ENCODE measurements around the gene NCAM2.

NCAM2 gene

GRCh38 chr21:21067375-21067774 lies 69.2 kb downstream of the NCAM2 start:
- Histone ChIP-seq H3K36me3 (ENCODE audit: control insufficient read depth in 1 of 2, insufficient read depth in 2 of 2, low read length in 2 of 2) (no peaks in the 10 kb centered on the region), H3K9me3 (ENCODE audit: control insufficient read depth in 1 of 2, low read length in 2 of 2) (no peaks in the 10 kb centered on the region), H3K27me3 (ENCODE audit: low read depth, low read length) (no peaks in the 10 kb centered on the region), H3K4me3 (ENCODE audit: low read depth in 1 of 2, low read length in 2 of 2) (no peak overlapping the region), H3K4me1 (ENCODE audit: control insufficient read depth in 1 of 2, insufficient read depth in 2 of 2, low read length in 2 of 2) (no peaks in the 10 kb centered on the region), H3K27ac (ENCODE audit: low read length) (no peak overlapping the region)

- no peak overlapping the region for H3K4me3 ChIP-seq (ENCODE audit: low read depth in 1 of 2, low read length in 2 of 2)
- H3K27ac ChIP-seq (ENCODE audit: low read length), result no peak overlapping the region
- no peaks in the 10 kb centered on the region for H3K27me3 ChIP-seq (ENCODE audit: low read depth, low read length)
- no peaks in the 10 kb centered on the region for H3K9me3 ChIP-seq (ENCODE audit: control insufficient read depth in 1 of 2, low read length in 2 of 2)
- no peaks in the 10 kb centered on the region for H3K4me1 ChIP-seq (ENCODE audit: control insufficient read depth in 1 of 2, insufficient read depth in 2 of 2, low read length in 2 of 2)
- H3K36me3 ChIP-seq (ENCODE audit: control insufficient read depth in 1 of 2, insufficient read depth in 2 of 2, low read length in 2 of 2), result no peaks in the 10 kb centered on the region
Measured at GRCh38 chr21:21074305-21074704, 76.1 kb downstream of the NCAM2 start.

GRCh38 chr21:21076051-21076450 lies 77.8 kb downstream of the NCAM2 start:
- no peak overlapping the region for H3K27ac ChIP-seq (ENCODE audit: low read length)

GRCh38 chr21:21076491-21076890 lies 78.3 kb downstream of the NCAM2 start:
- Histone ChIP-seq H3K27me3 (ENCODE audit: low read depth, low read length) (no peaks in the 10 kb centered on the region), H3K4me3 (ENCODE audit: low read depth in 1 of 2, low read length in 2 of 2) (no peak overlapping the region), H3K9me3 (ENCODE audit: control insufficient read depth in 1 of 2, low read length in 2 of 2) (no peaks in the 10 kb centered on the region), H3K36me3 (ENCODE audit: control insufficient read depth in 1 of 2, insufficient read depth in 2 of 2, low read length in 2 of 2) (no peaks in the 10 kb centered on the region), H3K27ac (ENCODE audit: low read length) (no peak overlapping the region), H3K4me1 (ENCODE audit: control insufficient read depth in 1 of 2, insufficient read depth in 2 of 2, low read length in 2 of 2) (no peaks in the 10 kb centered on the region)

More at GRCh38 chr21:21076051-21076450, 77.8 kb downstream of the NCAM2 start:
- Histone ChIP-seq H3K4me1 (ENCODE audit: control insufficient read depth in 1 of 2, insufficient read depth in 2 of 2, low read length in 2 of 2) (no peaks in the 10 kb centered on the region), H3K27me3 (ENCODE audit: low read depth, low read length) (no peaks in the 10 kb centered on the region), H3K36me3 (ENCODE audit: control insufficient read depth in 1 of 2, insufficient read depth in 2 of 2, low read length in 2 of 2) (no peaks in the 10 kb centered on the region), H3K9me3 (ENCODE audit: control insufficient read depth in 1 of 2, low read length in 2 of 2) (no peaks in the 10 kb centered on the region), H3K4me3 (ENCODE audit: low read depth in 1 of 2, low read length in 2 of 2) (no peak overlapping the region)

GRCh38 chr21:21079646-21080045 lies 81.4 kb downstream of the NCAM2 start:
- no peaks in the 10 kb centered on the region for H3K36me3 ChIP-seq (ENCODE audit: control insufficient read depth in 1 of 2, insufficient read depth in 2 of 2, low read length in 2 of 2)
- no peak overlapping the region for H3K4me3 ChIP-seq (ENCODE audit: low read depth in 1 of 2, low read length in 2 of 2)
- H3K27me3 ChIP-seq (ENCODE audit: low read depth, low read length), result no peaks in the 10 kb centered on the region
- H3K9me3 ChIP-seq (ENCODE audit: control insufficient read depth in 1 of 2, low read length in 2 of 2), result no peaks in the 10 kb centered on the region
- H3K4me1 ChIP-seq (ENCODE audit: control insufficient read depth in 1 of 2, insufficient read depth in 2 of 2, low read length in 2 of 2), result no peaks in the 10 kb centered on the region
- no peak overlapping the region for H3K27ac ChIP-seq (ENCODE audit: low read length)

- H3K27me3 ChIP-seq (ENCODE audit: low read depth, low read length), result no peaks in the 10 kb centered on the region
- no peaks in the 10 kb centered on the region for H3K9me3 ChIP-seq (ENCODE audit: control insufficient read depth in 1 of 2, low read length in 2 of 2)
- no peaks in the 10 kb centered on the region for H3K4me1 ChIP-seq (ENCODE audit: control insufficient read depth in 1 of 2, insufficient read depth in 2 of 2, low read length in 2 of 2)
- no peak overlapping the region for H3K27ac ChIP-seq (ENCODE audit: low read length)
- no peaks in the 10 kb centered on the region for H3K36me3 ChIP-seq (ENCODE audit: control insufficient read depth in 1 of 2, insufficient read depth in 2 of 2, low read length in 2 of 2)
- H3K4me3 ChIP-seq (ENCODE audit: low read depth in 1 of 2, low read length in 2 of 2), result no peak overlapping the region
Measured at GRCh38 chr21:21084179-21084578, 86.0 kb downstream of the NCAM2 start.

- Histone ChIP-seq H3K4me3 (ENCODE audit: low read depth in 1 of 2, low read length in 2 of 2) (no peak overlapping the region), H3K36me3 (ENCODE audit: control insufficient read depth in 1 of 2, insufficient read depth in 2 of 2, low read length in 2 of 2) (no peaks in the 10 kb centered on the region), H3K27me3 (ENCODE audit: low read depth, low read length) (no peaks in the 10 kb centered on the region), H3K4me1 (ENCODE audit: control insufficient read depth in 1 of 2, insufficient read depth in 2 of 2, low read length in 2 of 2) (no peaks in the 10 kb centered on the region), H3K9me3 (ENCODE audit: control insufficient read depth in 1 of 2, low read length in 2 of 2) (no peaks in the 10 kb centered on the region), H3K27ac (ENCODE audit: low read length) (no peak overlapping the region)
Measured at GRCh38 chr21:21085206-21085605, 87.0 kb downstream of the NCAM2 start.

DNA sequence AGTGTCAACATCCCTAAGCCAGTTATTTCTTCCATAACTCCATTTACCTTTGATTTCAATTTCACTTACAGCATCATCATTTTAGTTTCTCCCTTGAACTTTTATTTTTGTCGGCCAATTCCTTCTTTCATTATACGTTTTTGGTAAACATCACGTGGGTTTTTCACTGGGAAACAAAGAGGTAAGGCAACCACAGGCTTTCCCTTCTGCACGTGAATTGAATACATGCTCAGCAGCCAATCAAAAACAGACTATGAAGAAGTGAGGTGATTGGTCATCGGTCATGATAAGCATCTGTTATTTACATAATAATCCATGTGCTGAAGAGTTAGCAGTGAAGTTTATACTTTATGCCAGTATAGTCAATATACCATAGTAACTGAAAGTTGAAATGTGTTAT lies 98.7 kb downstream of the NCAM2 start:
- H3K4me1 ChIP-seq (ENCODE audit: control insufficient read depth in 1 of 2, insufficient read depth in 2 of 2, low read length in 2 of 2), result no peaks in the 10 kb centered on the region
- no peaks in the 10 kb centered on the region for H3K36me3 ChIP-seq (ENCODE audit: control insufficient read depth in 1 of 2, insufficient read depth in 2 of 2, low read length in 2 of 2)
- no peak overlapping the region for H3K27ac ChIP-seq (ENCODE audit: low read length)
- H3K27me3 ChIP-seq (ENCODE audit: low read depth, low read length), result no peaks in the 10 kb centered on the region
- H3K4me3 ChIP-seq (ENCODE audit: low read depth in 1 of 2, low read length in 2 of 2), result no peak overlapping the region
- H3K9me3 ChIP-seq (ENCODE audit: control insufficient read depth in 1 of 2, low read length in 2 of 2), result no peaks in the 10 kb centered on the region

GRCh38 chr21:21097466-21097865 lies 99.3 kb downstream of the NCAM2 start:
- Histone ChIP-seq H3K36me3 (ENCODE audit: control insufficient read depth in 1 of 2, insufficient read depth in 2 of 2, low read length in 2 of 2) (no peaks in the 10 kb centered on the region), H3K4me1 (ENCODE audit: control insufficient read depth in 1 of 2, insufficient read depth in 2 of 2, low read length in 2 of 2) (no peaks in the 10 kb centered on the region), H3K27ac (ENCODE audit: low read length) (no peak overlapping the region), H3K9me3 (ENCODE audit: control insufficient read depth in 1 of 2, low read length in 2 of 2) (no peaks in the 10 kb centered on the region), H3K27me3 (ENCODE audit: low read depth, low read length) (no peaks in the 10 kb centered on the region), H3K4me3 (ENCODE audit: low read depth in 1 of 2, low read length in 2 of 2) (no peak overlapping the region)

DNA sequence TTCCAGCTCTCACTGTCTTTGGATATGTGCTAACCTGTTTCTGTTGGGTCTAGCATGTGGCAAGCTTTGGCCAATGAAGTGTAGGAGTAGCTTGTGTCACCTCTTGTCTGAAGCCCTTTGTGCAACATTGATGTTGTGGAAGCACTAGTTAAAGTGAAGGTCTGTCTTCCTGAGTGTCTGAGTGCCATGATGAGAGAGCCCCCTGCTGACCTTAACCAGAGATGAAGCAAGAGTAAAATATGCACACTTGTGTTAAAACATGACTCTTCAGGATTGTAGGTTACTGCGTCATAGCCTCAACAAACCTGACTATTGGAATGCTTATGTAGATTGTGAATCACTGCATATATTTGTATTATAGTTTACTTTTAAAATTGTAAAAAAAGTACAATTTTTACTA lies 103.7 kb downstream of the NCAM2 start:
- Histone ChIP-seq H3K9me3 (ENCODE audit: control insufficient read depth in 1 of 2, low read length in 2 of 2) (no peaks in the 10 kb centered on the region), H3K4me1 (ENCODE audit: control insufficient read depth in 1 of 2, insufficient read depth in 2 of 2, low read length in 2 of 2) (no peaks in the 10 kb centered on the region), H3K27ac (ENCODE audit: low read length) (no peak overlapping the region), H3K27me3 (ENCODE audit: low read depth, low read length) (no peaks in the 10 kb centered on the region), H3K36me3 (ENCODE audit: control insufficient read depth in 1 of 2, insufficient read depth in 2 of 2, low read length in 2 of 2) (no peaks in the 10 kb centered on the region), H3K4me3 (ENCODE audit: low read depth in 1 of 2, low read length in 2 of 2) (no peak overlapping the region)

DNA sequence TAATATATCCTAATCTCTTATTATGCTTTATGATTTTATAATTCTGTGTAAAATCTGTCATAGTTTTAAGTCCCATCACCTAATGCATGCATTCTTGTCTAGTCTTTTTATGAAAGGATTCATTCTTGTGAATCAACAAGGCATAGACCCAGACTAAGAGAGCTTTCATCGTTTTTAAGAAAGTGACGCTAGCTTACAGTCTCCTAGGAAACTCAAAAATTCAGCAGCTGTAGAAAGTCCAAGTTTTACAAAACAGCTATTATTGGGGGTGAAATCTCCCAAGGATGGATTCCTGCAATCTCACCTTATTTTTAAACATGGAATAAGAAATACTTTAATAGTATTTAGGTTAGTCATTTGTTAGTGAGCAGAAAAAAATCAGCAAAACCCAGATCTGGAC lies 104.7 kb downstream of the NCAM2 start:
- H3K36me3 ChIP-seq (ENCODE audit: control insufficient read depth in 1 of 2, insufficient read depth in 2 of 2, low read length in 2 of 2), result no peaks in the 10 kb centered on the region
- H3K27ac ChIP-seq (ENCODE audit: low read length), result no peak overlapping the region
- H3K4me3 ChIP-seq (ENCODE audit: low read depth in 1 of 2, low read length in 2 of 2), result no peak overlapping the region
- no peaks in the 10 kb centered on the region for H3K9me3 ChIP-seq (ENCODE audit: control insufficient read depth in 1 of 2, low read length in 2 of 2)
- no peaks in the 10 kb centered on the region for H3K27me3 ChIP-seq (ENCODE audit: low read depth, low read length)
- H3K4me1 ChIP-seq (ENCODE audit: control insufficient read depth in 1 of 2, insufficient read depth in 2 of 2, low read length in 2 of 2), result no peaks in the 10 kb centered on the region

DNA sequence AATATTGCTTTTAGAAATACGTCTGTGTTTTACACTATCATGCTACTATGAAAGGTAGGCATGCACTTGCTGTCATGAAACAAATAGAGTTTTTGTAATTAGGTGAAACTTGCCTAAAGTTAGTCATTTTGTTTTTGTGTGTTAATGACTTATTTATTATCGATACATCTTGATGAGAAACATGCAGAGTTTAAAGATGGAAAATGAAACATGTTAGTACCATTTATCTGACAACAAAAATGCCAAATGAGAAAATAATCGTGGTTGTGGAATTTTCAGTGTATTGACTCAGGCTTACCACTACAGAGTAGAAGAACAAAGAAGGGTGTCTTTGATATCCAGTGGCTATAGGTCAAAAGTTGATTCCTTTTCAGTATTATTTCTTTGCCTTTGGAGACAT lies 105.5 kb downstream of the NCAM2 start:
- Histone ChIP-seq H3K4me1 (ENCODE audit: control insufficient read depth in 1 of 2, insufficient read depth in 2 of 2, low read length in 2 of 2) (no peaks in the 10 kb centered on the region), H3K27ac (ENCODE audit: low read length) (no peak overlapping the region)

More for the DNA sequence above, 105.5 kb downstream of the NCAM2 start:
- H3K4me3 ChIP-seq (ENCODE audit: low read depth in 1 of 2, low read length in 2 of 2), result no peak overlapping the region
- H3K9me3 ChIP-seq (ENCODE audit: control insufficient read depth in 1 of 2, low read length in 2 of 2), result no peaks in the 10 kb centered on the region
- H3K27me3 ChIP-seq (ENCODE audit: low read depth, low read length), result no peaks in the 10 kb centered on the region
- H3K36me3 ChIP-seq (ENCODE audit: control insufficient read depth in 1 of 2, insufficient read depth in 2 of 2, low read length in 2 of 2), result no peaks in the 10 kb centered on the region
